ENCODE data around the gene SENP3.
A peak's percentile ranks its signal among the peaks of the same experiment; 100 is the strongest.

GRCh38 chr17:7548585-7549400, 12.9 kb upstream of the SENP3 start, which contains the start of gene TNFSF12:
- TF ChIP-seq CTCF (IDR thresholded peaks at IDR 0.05) (peak; percentile 19; the same call in 1 of the 3 replicates), CBX2 (IDR thresholded peaks at IDR 0.05; ENCODE audit: borderline replicate concordance, low read depth) (no peak), BHLHE40 (IDR thresholded peaks at IDR 0.05; ENCODE audit: low read depth, low read length) (no peak), JUNB (IDR thresholded peaks at IDR 0.05) (no peak), EP300 (IDR thresholded peaks at IDR 0.05) (no peak), POLR2A (IDR thresholded peaks at IDR 0.05; ENCODE audit: low read length) (peak; percentile 82), CEBPB (IDR thresholded peaks at IDR 0.05) (no peak), ESRRA (IDR thresholded peaks at IDR 0.05; ENCODE audit: borderline replicate concordance, low read length) (no peak), ZC3H11A (IDR thresholded peaks at IDR 0.05) (no peak), POLR2AphosphoS2 (conservative IDR thresholded peaks at IDR 0.05; ENCODE audit: low read length) (no peak), MAX (IDR thresholded peaks at IDR 0.05) (no peak)

Data from A549 (cell line).